GM19193 (cell line): Measurements from ENCODE around the gene CIITA.

Experiments
- POLR2A ChIP-seq: IDR thresholded peaks from 4 replicates; pipeline ENCODE4 v1.6.1; 2011; ENCODE audit not compliant: insufficient read depth, insufficient read length; ENCODE audit errors: extremely low read depth

The CIITA gene

DNA sequence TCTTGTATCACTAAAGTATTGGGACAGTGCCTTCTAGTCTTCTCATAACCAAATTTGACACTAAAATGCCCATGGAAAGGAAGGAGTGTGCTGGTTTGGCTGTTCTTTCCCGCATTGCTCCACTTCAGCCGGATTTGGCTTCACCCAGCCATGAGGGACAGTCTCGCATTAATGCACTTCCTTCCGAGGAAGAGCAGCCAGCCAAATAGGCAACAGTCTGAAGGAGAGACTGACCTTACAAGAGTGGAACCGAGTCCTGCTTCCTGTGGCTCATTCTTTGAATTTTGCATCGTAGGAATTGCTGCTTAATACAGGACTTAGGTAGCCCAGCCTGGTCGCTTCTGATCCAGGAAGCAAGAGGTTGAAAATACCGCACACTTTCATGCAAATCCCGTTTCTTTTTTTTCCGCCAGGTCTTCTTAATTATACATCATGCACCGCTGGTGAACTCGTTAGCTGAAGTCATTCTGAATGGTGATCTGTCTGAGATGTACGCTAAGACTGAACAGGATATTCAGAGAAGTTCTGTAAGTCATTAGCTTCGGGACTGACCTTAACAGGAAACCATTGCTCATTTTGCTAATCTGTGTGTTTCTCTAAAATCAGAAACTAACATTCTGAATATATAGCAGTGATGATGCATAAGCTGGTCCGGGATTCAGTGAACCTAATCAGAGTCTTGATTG lies 105.6 kb downstream of the CIITA start:
- TF ChIP-seq POLR2A, result no peak

GRCh38 chr16:10983159-10983558 lies 106.2 kb downstream of the CIITA start:
- TF ChIP-seq POLR2A, result no peak

DNA sequence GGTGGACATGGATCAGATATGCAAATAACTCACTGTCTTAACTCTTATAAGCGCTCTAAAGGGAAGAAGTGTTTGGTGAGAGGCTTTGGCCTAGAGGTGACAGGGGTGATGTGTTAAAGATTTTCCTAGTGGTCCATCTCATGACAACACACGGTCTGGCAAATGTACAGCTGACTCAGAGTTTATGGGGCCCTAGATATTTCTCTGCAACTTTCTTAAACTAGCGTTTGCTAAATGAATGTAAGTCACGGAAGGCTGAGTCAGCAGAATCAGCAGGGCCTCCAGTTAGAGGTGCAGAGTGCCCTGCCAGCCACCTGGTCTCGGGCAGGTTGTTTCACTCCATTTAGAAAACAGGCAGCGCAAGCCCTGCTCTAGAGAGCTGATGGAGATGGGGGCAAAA lies 107.5 kb downstream of the CIITA start:
- no peak for TF ChIP-seq POLR2A
